HCT116 (cell line): ENCODE results near the gene KRT79. TPM values are rescaled to one million over a fixed set of nuclear protein-coding genes. Genes with fewer than 3 reads are reported as not detected.

ENCODE experiments used
- ATAC-seq: fragments of 200-7000 bp; cut with Tn5 transposase; 2 replicates; pipeline ENCODE4 v1.9.1; 2020; ENCODE audit warnings: mild to moderate bottlenecking, moderate library complexity
- BruUV-seq: library from RNA; stranded (reverse); fragments of 400-500 nt; replicated peaks from 2 replicates; lab custom pipeline; 2021; lab: Mats Ljungman, UMichigan
- CTCF ChIA-PET: fragments of 300-600 bp; sonication (Branson Sonifier 250); formaldehyde crosslinking; loops from one replicate; lab custom pipeline; 2021; ENCODE audit warnings: antibody characterized with exemption; lab: Charles Lee
- POLR2A ChIA-PET: fragments of 300-600, 350-600 bp; sonication (Branson Sonifier 250); formaldehyde crosslinking; loops from one replicate; lab custom pipeline; 2021; ENCODE audit warnings: antibody characterized with exemption; lab: Charles Lee
- RAD21 ChIA-PET, 2 experiments: fragments of 300-600 bp; sonication (Branson Sonifier 250); formaldehyde crosslinking; loops; one replicate each; lab custom pipeline; 2023; ENCODE audit warnings: low total read pairs in 2 of 2; ENCODE audit not compliant: uncharacterized antibody in 2 of 2, unreplicated experiment in 2 of 2, low non-redundant PET in 1 of 2; lab: Charles Lee
- DNase-seq: peaks from one replicate; pipeline ENCODE4 v3.0.0-alpha.2; 2010; ENCODE audit warnings: low read depth, low spot score
- H2AFZ ChIP-seq: fragments of 200-600 bp; shearing (Covaris generic), sonication (generic); 2 replicates; pipeline ENCODE4 v1.6.1; 2017; ENCODE audit warnings: low read depth, mixed run types, mixed read lengths, antibody characterized with exemption, low read length; ENCODE audit not compliant: poor library complexity, severe bottlenecking
- H3K27ac ChIP-seq: 2 replicates; pipeline ENCODE4 v1.5.1; 2012; ENCODE audit warnings: low read depth, low read length
- H3K27me3 ChIP-seq: fragments of 200-600 bp; sonication (generic); 2 replicates; pipeline ENCODE4 v1.6.1; 2016; ENCODE audit warnings: mixed run types, low read length, mixed read lengths; ENCODE audit not compliant: insufficient read depth
- H3K36me3 ChIP-seq, 2 experiments: fragments of 200-500 bp in 1 of 2; fragments of 200-600 bp in 1 of 2; sonication (Bioruptor generic) in 1 of 2; sonication (generic) in 1 of 2; 2 replicates each; pipeline versions ENCODE4 v1.5.1 to v1.6.1; 2014 to 2016; ENCODE audit warnings: low read length in 2 of 2, inconsistent platforms in 1 of 2, mixed read lengths in 1 of 2, mixed run types in 1 of 2; ENCODE audit not compliant: insufficient read depth in 2 of 2, control insufficient read depth in 1 of 2
- H3K4me1 ChIP-seq, 2 experiments: fragments of 200-600 bp in 1 of 2; sonication (generic) in 1 of 2; 2 replicates each; pipeline versions ENCODE4 v1.5.1 to v1.6.1; 2012 to 2017; ENCODE audit warnings: low read length in 2 of 2, inconsistent platforms in 1 of 2, mild to moderate bottlenecking in 1 of 2, mixed read lengths in 1 of 2, mixed run types in 1 of 2, moderate library complexity in 1 of 2; ENCODE audit not compliant: insufficient read depth in 2 of 2, control insufficient read depth in 1 of 2
- H3K4me2 ChIP-seq: fragments of 200-600 bp; sonication (generic); 2 replicates; pipeline ENCODE4 v1.6.1; 2017; ENCODE audit warnings: mixed run types, low read length, mixed read lengths
- H3K4me3 ChIP-seq, 2 experiments: fragments of 200-600 bp in 1 of 2; sonication (generic) in 1 of 2; replicated peaks in 1 of 2; 2 replicates each; pipeline ENCODE4 v1.5.1; 2011 to 2016; ENCODE audit warnings: low read length in 2 of 2, control low read depth in 1 of 2, low read depth in 1 of 2, mild to moderate bottlenecking in 1 of 2, mixed read lengths in 1 of 2, mixed run types in 1 of 2
- H3K79me2 ChIP-seq: fragments of 200-600 bp; sonication (generic); 2 replicates; pipeline ENCODE4 v1.6.1; 2017; ENCODE audit warnings: mild to moderate bottlenecking, mixed run types, low read length, moderate library complexity, mixed read lengths; ENCODE audit not compliant: insufficient read depth
- H3K9ac ChIP-seq: fragments of 200-600 bp; sonication (generic); 2 replicates; pipeline ENCODE4 v1.6.1; 2016; ENCODE audit warnings: low read length, mixed read lengths
- H3K9me2 ChIP-seq: fragments of 200-600 bp; sonication (generic), shearing (Covaris generic); 2 replicates; pipeline ENCODE4 v1.6.1; 2017; ENCODE audit warnings: mixed run types, mild to moderate bottlenecking, moderate library complexity; ENCODE audit not compliant: insufficient read depth
- H3K9me3 ChIP-seq, 2 experiments: fragments of 200-500 bp in 1 of 2; fragments of 200-600 bp in 1 of 2; sonication (Bioruptor generic) in 1 of 2; sonication (generic) in 1 of 2; 2 replicates each; pipeline ENCODE4 v1.6.1; 2014 to 2017; ENCODE audit warnings: low read length in 2 of 2, mixed read lengths in 2 of 2, inconsistent platforms in 1 of 2, low read depth in 1 of 2, mild to moderate bottlenecking in 1 of 2, mixed run types in 1 of 2, moderate library complexity in 1 of 2; ENCODE audit not compliant: control insufficient read depth in 1 of 2, insufficient read depth in 1 of 2
- H4K20me1 ChIP-seq: fragments of 200-600 bp; sonication (generic), shearing (Covaris generic); 2 replicates; pipeline ENCODE4 v1.6.1; 2017; ENCODE audit warnings: mixed run types, mild to moderate bottlenecking, moderate library complexity; ENCODE audit not compliant: insufficient read depth
- ATF3 ChIP-seq: IDR thresholded peaks from 2 replicates; pipeline ENCODE4 v1.6.1; 2012
- CBX3 ChIP-seq: IDR thresholded peaks from 2 replicates; pipeline ENCODE4 v1.6.1; 2012; ENCODE audit warnings: low read depth
- CEBPB ChIP-seq: IDR thresholded peaks from 2 replicates; pipeline ENCODE4 v1.6.1; 2012; ENCODE audit warnings: low read depth
- CTCF ChIP-seq, 3 experiments: fragments of 200-600 bp in 1 of 3; sonication (generic) in 1 of 3; IDR thresholded peaks in 2 of 3; conservative IDR thresholded peaks in 1 of 3; 2 replicates each; pipeline ENCODE4 v1.5.1; 2012 to 2017; ENCODE audit warnings: low read depth in 2 of 3, low read length in 2 of 3, antibody characterized with exemption in 1 of 3, borderline replicate concordance in 1 of 3, control low read depth in 1 of 3, mild to moderate bottlenecking in 1 of 3, mixed read lengths in 1 of 3, mixed run types in 1 of 3, moderate library complexity in 1 of 3; ENCODE audit not compliant: insufficient read depth in 1 of 3
- EZH2 ChIP-seq: fragments of 200-600 bp; sonication (generic); IDR thresholded peaks from 2 replicates; pipeline ENCODE4 v1.6.1; 2017; ENCODE audit warnings: antibody characterized with exemption, mixed run types
- EZH2phosphoT487 ChIP-seq: fragments of 200-600 bp; IDR thresholded peaks from 2 replicates; pipeline ENCODE4 v1.6.1; 2018; ENCODE audit warnings: antibody characterized with exemption, borderline replicate concordance
- FOSL1 ChIP-seq: IDR thresholded peaks from 2 replicates; pipeline ENCODE4 v1.6.1; 2012; ENCODE audit warnings: low read depth
- JUND ChIP-seq: IDR thresholded peaks from 2 replicates; pipeline ENCODE4 v1.6.1; 2012
- MAX ChIP-seq: IDR thresholded peaks from 2 replicates; pipeline ENCODE4 v1.6.1; 2012
- POLR2A ChIP-seq: IDR thresholded peaks from 2 replicates; pipeline ENCODE4 v1.7.0; 2011; ENCODE audit warnings: borderline replicate concordance; ENCODE audit not compliant: insufficient read depth, insufficient read length; ENCODE audit errors: extremely low read depth
- POLR2AphosphoS5 ChIP-seq: IDR thresholded peaks from 2 replicates; pipeline ENCODE4 v1.6.1; 2011; ENCODE audit warnings: mild to moderate bottlenecking, low read depth, low read length, moderate library complexity
- RAD21 ChIP-seq: IDR thresholded peaks from 2 replicates; pipeline ENCODE4 v1.6.1; 2012; ENCODE audit warnings: low read depth, mild to moderate bottlenecking
- SRF ChIP-seq: IDR thresholded peaks from 2 replicates; pipeline ENCODE4 v1.6.1; 2012; ENCODE audit warnings: low read depth
- TCF7L2 ChIP-seq: IDR thresholded peaks from 2 replicates; pipeline ENCODE4 v1.7.0; 2011; ENCODE audit warnings: borderline replicate concordance, inconsistent platforms; ENCODE audit not compliant: insufficient read depth, insufficient read length; ENCODE audit errors: extremely low read depth
- ZBTB33 ChIP-seq: IDR thresholded peaks from 2 replicates; pipeline ENCODE4 v1.6.1; 2011; ENCODE audit warnings: mild to moderate bottlenecking, low read length, moderate library complexity; ENCODE audit not compliant: insufficient replicate concordance; ENCODE audit errors: extremely low read depth
- ZFX ChIP-seq: fragments of 450-650 bp; IDR thresholded peaks from 2 replicates; pipeline ENCODE4 v1.6.1; 2017
- ZNF274 ChIP-seq: fragments of 200-500 bp; sonication (Bioruptor generic); IDR thresholded peaks from 2 replicates; pipeline ENCODE4 v1.6.1; 2014; ENCODE audit warnings: mild to moderate bottlenecking, low read depth, low read length, inconsistent platforms
- intact Hi-C: fragments of 100-400 bp; cut with micrococcal nuclease; formaldehyde crosslinking; loops from 2 replicates; pipeline ENCODE4 v1.10.0; 2022
- total RNA-seq: library from RNA; stranded (reverse); gene quantifications from one replicate; pipeline ENCODE4 v1.2.1, GENCODE V29; 2021; ENCODE audit not compliant: unreplicated experiment

Gene KRT79
- total RNA-seq, 1 experiment from 2014 or later, result not detected

GRCh38 chr12:52776913-52777395 lies 57.2 kb downstream of the KRT79 start, which contains the start of gene KRT76:
Gene KRT76 (minus strand): TSS chr12:52777345. CDS start chr12:52777291, 54 bp downstream.
- Histone ChIP-seq H3K9me2 (no peaks in the 10 kb centered on the region), H3K79me2 (no peaks in the 10 kb centered on the region), H3K36me3 (no peaks in the 10 kb centered on the region), H3K4me3 (no peak within 1 kb of the TSS), H3K9ac (no peak within 1 kb of the TSS)
- ChIA-PET CTCF (no interaction called here), POLR2A (interaction anchor here (0.7 kb wide), 1 partner anchor 12 kb away, joined by 3 read pairs; no protein-coding TSS in a partner anchor)
- no TSS peak for BruUV-seq
- no peak for TF ChIP-seq POLR2AphosphoS5
- TF ChIP-seq JUND, result no peak
- no peak for TF ChIP-seq FOSL1
- no peak for TF ChIP-seq EZH2
- no peak for TF ChIP-seq ZNF274
- no peak for TF ChIP-seq TCF7L2
- TF ChIP-seq ZBTB33, result no peak
- no peak for TF ChIP-seq EZH2phosphoT487
- no peak for TF ChIP-seq CBX3
- no peak for TF ChIP-seq RAD21
- TF ChIP-seq ATF3, result no peak
- no peak for TF ChIP-seq MAX
- no peak for TF ChIP-seq CEBPB
- no peak for TF ChIP-seq POLR2A
- no peak for TF ChIP-seq CTCF (IDR thresholded peaks at IDR 0.05 in 2 of 3, conservative IDR thresholded peaks at IDR 0.05 in 1 of 3; ENCODE audit: borderline replicate concordance in 1 of 3, insufficient read depth in 1 of 3, low read depth in 2 of 3, low read length in 2 of 3)
- no peak for TF ChIP-seq ZFX
- no peak for TF ChIP-seq SRF
- TF ChIP-seq, all 23 proteins: peak for 0
- RAD21 ChIA-PET, result no interaction called here
- intact Hi-C loops, result no loop called here
- Histone ChIP-seq H4K20me1 (no peaks in the 10 kb centered on the region), H3K4me2 (no peak within 1 kb of the TSS), H3K27ac (no peak within 1 kb of the TSS), H3K27me3 (peaks cover 43% of the 10 kb centered on the region; the same call in 1 of the 2 replicates), H3K9me3 (no peaks in the 10 kb centered on the region), H2AFZ (no peak within 1 kb of the TSS), H3K4me1 (no peaks in the 10 kb centered on the region)
- ATAC-seq (no peak), DNase-seq (no peak)
